ENCODE results near the gene CD300LB. TPM values are rescaled to one million over a fixed set of nuclear protein-coding genes. Genes with fewer than 3 reads are reported as not detected.

CD300LB gene
- total RNA-seq, 3 donors from 2014 or later, result 0.27 to 0.28 TPM; not detected in 1

- no peak overlapping the region for H3K4me3 ChIP-seq
- no peaks in the 10 kb centered on the region for H3K9me3 ChIP-seq
- H3K36me3 ChIP-seq (ENCODE audit: low read depth), result no peaks in the 10 kb centered on the region
- H3K4me1 ChIP-seq (ENCODE audit: low read depth), result no peaks in the 10 kb centered on the region
- no peak for ATAC-seq
- TF ChIP-seq, protein P1, sequence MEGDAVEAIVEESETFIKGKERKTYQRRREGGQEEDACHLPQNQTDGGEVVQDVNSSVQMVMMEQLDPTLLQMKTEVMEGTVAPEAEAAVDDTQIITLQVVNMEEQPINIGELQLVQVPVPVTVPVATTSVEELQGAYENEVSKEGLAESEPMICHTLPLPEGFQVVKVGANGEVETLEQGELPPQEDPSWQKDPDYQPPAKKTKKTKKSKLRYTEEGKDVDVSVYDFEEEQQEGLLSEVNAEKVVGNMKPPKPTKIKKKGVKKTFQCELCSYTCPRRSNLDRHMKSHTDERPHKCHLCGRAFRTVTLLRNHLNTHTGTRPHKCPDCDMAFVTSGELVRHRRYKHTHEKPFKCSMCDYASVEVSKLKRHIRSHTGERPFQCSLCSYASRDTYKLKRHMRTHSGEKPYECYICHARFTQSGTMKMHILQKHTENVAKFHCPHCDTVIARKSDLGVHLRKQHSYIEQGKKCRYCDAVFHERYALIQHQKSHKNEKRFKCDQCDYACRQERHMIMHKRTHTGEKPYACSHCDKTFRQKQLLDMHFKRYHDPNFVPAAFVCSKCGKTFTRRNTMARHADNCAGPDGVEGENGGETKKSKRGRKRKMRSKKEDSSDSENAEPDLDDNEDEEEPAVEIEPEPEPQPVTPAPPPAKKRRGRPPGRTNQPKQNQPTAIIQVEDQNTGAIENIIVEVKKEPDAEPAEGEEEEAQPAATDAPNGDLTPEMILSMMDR (IDR thresholded peaks at IDR 0.05), result no peak
- intact Hi-C loops (cut with DNase I, micrococcal nuclease), result no loop called here
- DNase-seq, result no peak
Measured at GRCh38 chr17:74554909-74555308, 23.6 kb upstream of the CD300LB start.

DNA sequence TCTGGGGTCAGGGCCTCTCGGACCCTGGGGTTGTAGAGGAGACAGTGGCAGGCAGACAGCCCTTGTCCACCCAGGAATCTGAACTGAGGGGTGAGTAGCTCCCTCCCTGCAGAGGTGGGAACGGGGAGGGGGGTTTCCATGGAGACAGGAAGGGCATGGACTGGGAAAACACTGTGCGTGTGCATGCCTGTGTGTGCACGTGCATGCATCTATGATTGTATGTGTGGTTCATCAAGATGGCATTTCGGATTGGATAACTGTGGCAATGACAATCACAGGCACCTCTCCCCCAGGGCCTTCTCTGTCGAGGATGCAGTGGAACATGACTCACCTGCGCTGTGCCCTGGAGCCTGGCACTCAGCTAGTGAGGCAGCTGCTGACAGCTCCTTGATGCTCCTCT lies 20.8 kb upstream of the CD300LB start:
- no peaks in the 10 kb centered on the region for H3K9me3 ChIP-seq
- ATAC-seq (no peak), DNase-seq (no peak)
- H3K36me3 ChIP-seq (ENCODE audit: low read depth), result no peaks in the 10 kb centered on the region
- H3K4me1 ChIP-seq (ENCODE audit: low read depth), result no peaks in the 10 kb centered on the region
- TF ChIP-seq, protein P1 (IDR thresholded peaks at IDR 0.05), result no peak
- no peak overlapping the region for H3K4me3 ChIP-seq
- intact Hi-C loops (cut with DNase I, micrococcal nuclease), result no loop called here

DNA sequence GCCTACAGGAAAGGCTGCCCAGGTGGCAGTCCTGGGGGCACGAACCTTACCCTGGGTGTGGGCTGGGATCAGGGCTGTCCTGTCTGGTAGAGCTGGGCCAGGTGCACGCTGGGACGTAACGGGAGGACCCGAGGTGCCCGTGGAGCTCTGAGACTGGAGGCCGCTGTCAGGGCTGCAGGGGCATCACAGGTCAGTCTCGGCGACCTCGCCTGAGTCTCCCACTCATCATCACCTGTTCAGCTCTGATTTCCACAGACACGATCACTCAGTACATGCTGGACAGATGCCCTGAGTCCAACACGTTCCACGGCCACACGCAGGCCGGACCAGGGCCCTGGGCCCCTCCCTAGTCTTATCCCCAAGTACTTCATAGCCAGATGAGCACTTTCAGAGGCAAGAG lies 19.3 kb upstream of the CD300LB start:
- Histone ChIP-seq H3K9me3 (no peaks in the 10 kb centered on the region), H3K4me1 (ENCODE audit: low read depth) (no peaks in the 10 kb centered on the region), H3K4me3 (no peak overlapping the region), H3K36me3 (ENCODE audit: low read depth) (no peaks in the 10 kb centered on the region)
- intact Hi-C loops (cut with DNase I, micrococcal nuclease), result no loop called here
- DNase-seq, result no peak
- TF ChIP-seq, protein P1 (IDR thresholded peaks at IDR 0.05), result no peak
- ATAC-seq, result no peak

- ATAC-seq (no peak), DNase-seq (no peak)
- H3K36me3 ChIP-seq (ENCODE audit: low read depth), result no peaks in the 10 kb centered on the region
- H3K9me3 ChIP-seq, result no peaks in the 10 kb centered on the region
- H3K4me3 ChIP-seq, result no peak overlapping the region
- no peaks in the 10 kb centered on the region for H3K4me1 ChIP-seq (ENCODE audit: low read depth)
- TF ChIP-seq, protein P1 (IDR thresholded peaks at IDR 0.05), result no peak
- intact Hi-C loops (cut with DNase I, micrococcal nuclease), result no loop called here
Measured at GRCh38 chr17:74549343-74549742, 18.1 kb upstream of the CD300LB start.

DNA sequence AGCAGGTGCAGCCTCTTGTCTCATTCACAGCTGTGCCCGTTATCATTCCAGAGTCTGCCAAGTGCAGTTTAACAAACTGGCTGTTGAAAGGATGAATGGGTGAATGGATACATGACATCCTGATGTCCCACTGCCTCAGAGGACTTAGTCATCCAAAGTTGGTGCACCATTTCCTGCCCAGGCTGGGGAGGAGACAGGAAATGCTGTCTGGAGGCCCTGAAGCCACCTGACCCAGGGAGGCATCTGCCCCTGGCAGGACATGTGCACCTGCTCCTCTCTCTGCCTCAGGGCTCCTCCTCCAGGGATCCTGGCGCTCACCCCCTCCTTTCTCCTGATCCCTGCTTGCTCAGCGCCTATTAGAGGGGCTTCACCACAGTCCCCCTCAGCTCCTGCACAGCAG lies 16.5 kb upstream of the CD300LB start:
- Histone ChIP-seq H3K4me3 (no peak overlapping the region), H3K4me1 (ENCODE audit: low read depth) (no peaks in the 10 kb centered on the region), H3K9me3 (no peaks in the 10 kb centered on the region), H3K36me3 (ENCODE audit: low read depth) (no peaks in the 10 kb centered on the region)
- intact Hi-C loops (cut with DNase I, micrococcal nuclease), result no loop called here
- ATAC-seq, result no peak
- TF ChIP-seq, protein P1 (IDR thresholded peaks at IDR 0.05), result no peak
- no peak for DNase-seq

DNA sequence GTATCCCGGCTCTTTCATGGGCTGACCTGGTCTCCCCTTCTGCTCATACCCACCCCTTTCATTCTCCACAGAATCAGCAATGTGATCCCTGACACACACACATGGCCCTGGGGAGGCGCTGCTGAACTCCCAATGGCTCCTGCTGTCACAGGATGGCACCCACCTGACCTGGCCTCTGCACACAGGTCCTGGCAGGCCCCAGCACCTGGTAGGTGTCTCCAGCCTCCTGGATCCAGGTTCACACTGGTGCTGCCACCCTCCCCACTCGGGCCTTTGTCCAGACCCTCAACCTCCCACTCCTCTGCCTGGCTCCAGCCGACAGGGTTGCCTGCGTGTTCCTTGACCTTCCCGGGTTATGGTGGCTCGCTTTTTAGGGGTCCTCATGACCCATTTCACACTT lies 16.0 kb upstream of the CD300LB start:
- ATAC-seq (no peak), DNase-seq (no peak)
- TF ChIP-seq, protein P1 (IDR thresholded peaks at IDR 0.05), result no peak
- H3K36me3 ChIP-seq (ENCODE audit: low read depth), result no peaks in the 10 kb centered on the region
- intact Hi-C loops (cut with DNase I, micrococcal nuclease), result no loop called here
- H3K4me1 ChIP-seq (ENCODE audit: low read depth), result no peaks in the 10 kb centered on the region
- no peaks in the 10 kb centered on the region for H3K9me3 ChIP-seq
- H3K4me3 ChIP-seq, result no peak overlapping the region
